Articular chondrocyte of knee joint (primary cell): ENCODE data around the gene ATP1A2. TPM values are rescaled to one million over a fixed set of nuclear protein-coding genes. Genes with fewer than 3 reads are reported as not detected.

Source experiments
- total RNA-seq: library from RNA; depleted of rRNA; stranded (reverse); fragments of >200 nt; gene quantifications from 2 replicates; pipeline ENCODE4 v1.2.3, GENCODE V29; 2012

The ATP1A2 gene
- 0.22 and 0.91 TPM in 2 replicates for total RNA-seq

DNA sequence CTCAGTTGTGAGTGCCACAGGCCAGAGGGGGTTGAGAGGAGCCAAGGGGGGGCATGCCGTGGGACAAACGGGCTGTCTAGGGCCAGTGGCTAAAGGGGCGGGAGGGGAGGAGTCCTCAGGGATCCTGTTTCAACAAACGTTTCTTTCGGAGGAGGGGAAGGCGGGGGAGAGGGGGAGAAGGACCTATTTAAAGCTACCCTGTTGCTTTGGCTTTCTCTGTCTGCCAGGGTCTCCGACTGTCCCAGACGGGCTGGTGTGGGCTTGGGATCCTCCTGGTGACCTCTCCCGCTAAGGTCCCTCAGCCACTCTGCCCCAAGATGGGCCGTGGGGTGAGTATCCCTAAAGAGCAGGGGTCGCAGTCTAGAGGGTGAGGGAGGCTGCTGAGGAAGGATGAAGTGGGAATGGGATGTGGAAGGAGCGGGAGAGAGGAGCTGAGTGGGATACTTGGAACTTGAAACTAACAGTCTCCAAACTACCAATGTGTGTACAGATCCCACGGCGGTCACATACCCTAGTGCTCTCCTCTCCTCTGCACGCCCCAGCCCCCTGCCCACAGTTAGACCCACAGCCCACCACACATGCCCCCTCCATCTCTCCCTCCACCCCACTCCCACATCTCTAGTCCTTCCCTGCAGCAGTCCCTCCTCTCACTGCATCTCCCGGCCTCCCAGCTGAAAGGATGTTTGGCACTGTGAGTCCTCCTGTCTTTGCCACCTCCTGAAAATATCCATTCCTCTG lies at the start of gene ATP1A2:
Gene ATP1A2 (plus strand): TSS at position 215 of the 738 bp plus-strand sequence. CDS start 103 bp downstream, at position 318.

DNA sequence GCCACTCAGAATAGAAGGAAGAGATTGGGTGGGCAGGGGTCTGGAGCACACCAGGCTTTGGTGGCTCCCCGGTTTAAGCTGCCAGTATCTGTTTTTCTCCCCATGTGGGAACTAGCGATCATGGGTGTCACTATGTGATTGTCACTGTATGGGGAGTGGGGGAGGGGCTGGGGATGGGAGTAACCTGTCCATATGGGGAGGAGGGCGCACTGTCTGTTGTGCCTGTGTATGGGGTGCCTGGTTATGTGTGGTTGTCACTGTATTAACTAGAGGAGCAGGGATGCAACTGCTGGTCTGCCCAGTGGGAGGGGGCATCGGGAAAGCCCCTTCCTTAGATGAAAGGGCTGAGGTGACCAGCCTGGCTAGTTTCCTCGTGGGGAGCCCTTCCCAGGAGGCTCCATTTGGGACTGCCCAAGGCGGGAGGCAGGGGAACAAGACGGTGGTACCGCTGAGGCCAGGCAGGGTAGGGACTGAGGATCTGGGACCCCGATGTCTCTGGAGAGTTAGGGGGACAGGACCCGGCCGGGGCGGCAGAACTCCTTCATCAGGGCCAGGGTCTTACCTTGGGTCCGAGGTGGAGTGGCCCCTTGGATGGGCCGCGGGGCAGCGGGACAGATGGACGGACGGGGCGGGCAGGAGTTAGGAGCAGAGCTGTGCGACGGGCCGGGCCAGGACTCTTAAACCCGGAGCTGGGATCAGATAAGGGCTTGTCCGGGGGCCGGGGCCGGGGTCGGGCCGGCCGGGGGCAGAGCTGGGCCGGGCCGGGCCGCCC lies 45.9 kb upstream of the ATP1A2 start, which contains the start of gene KCNJ10:
Gene KCNJ10 (minus strand): TSS at position 701 of the 772 bp plus-strand sequence. CDS start 27,628 bp downstream, outside the sequence.

DNA sequence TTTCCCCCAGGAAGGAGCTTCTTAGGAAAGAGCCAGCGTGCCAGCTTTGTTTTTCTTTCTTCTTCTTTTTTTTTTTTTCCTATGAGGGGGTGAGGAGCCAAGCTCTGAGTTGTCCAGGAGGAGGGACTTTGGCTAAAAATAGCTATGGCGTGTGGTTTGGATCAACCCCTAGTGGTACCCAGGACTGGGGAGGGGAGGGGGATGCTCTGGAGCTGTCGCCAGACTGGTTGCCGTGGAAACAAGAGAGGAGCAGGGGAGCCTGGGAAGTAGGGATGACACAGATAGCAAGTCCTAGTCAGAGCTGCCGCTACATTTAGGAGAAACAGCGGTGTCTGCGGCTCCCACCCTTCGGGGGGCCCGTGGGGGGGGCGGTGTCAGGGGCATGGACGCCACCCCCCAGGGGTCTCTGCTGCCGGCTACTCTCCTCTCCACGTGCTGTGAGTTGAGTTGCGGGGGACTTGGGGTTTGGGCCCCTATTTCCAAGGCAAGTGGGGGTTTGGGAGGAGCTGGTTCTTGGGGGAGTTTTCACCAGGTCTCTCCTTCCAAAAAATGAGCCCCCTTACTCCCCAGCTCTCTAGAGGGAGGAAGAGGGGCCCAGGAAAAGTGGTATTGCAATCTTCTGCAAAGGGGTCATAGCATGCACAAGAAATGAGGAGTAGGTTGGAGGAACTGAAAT lies 34.2 kb upstream of the ATP1A2 start, which contains the start of gene KCNJ9:
Gene KCNJ9 (plus strand): TSS at position 278 of the 676 bp plus-strand sequence. CDS start 2,493 bp downstream, outside the sequence.

DNA sequence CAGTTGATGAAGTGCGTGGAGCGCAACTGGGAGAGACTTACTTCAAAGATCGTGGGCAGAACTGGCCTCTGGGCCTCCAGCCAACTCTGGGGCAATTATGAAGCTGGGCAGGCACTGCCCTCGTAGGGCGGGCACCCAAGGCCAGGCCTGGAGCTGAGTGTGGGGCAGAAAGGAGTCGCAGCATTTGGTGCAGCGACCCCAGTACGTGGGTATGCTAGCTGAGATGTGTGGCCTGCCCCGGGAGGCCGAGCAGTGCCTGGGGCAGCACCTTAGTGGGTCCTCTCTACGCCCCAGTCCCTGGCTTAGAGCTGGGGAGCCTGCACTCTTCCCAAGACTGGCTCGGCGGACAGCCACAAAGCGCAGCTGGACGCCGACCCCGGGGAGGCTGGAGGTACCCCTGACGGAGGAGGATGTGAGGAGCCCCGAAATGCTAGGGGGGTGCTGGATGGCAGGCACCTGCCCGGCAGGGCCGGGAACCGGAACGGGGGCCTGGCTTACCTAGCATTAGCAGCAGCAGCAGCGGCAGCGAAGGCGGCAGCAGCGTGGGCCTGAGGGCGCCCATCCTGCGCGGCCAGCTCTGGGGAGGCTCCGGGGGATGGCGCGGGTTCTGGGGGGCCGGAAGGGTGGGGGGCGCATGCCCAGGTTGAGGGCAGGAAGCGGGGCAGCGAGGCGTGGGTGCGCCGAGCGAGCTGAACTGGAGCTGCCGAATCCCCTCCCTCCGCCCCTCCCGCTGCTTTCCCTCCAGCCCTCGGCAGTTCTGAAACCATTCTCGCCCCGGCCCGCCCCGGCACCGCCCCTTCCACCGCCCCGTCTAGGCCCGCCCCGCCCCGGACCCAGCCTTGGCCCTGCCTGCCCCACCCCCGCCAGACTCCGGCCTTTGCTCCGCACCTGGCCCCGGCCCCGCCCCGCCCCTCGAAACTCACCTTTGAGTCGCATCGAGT lies 17.4 kb upstream of the ATP1A2 start, which contains the start of gene IGSF8:
Gene IGSF8 (minus strand): TSS at position 709 of the 941 bp plus-strand sequence. CDS start 147 bp downstream, at position 562.

DNA sequence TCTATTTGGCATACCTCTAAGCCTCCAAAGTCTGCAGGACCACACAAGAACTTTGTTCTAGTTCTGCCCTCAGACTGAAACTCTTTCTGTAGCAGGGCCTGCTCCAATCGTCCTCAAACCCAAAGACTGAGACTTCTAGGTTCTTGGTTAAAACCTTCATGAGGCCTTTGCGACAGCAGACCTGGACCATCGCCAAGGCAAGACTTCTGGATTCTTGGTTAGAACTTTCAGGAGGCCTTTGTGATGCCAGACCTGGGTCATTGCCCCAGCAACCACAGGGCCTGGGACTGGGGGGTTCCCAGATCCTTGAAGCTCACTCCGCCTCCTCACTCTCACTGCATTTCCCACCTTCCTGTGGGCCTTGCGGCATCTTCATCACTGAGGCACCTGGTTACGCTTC lies 35.7 kb downstream of the ATP1A2 start, which contains the start of gene ATP1A4:
Gene ATP1A4 (plus strand): TSS at position 301 of the 400 bp plus-strand sequence. CDS start 438 bp downstream, outside the sequence.

DNA sequence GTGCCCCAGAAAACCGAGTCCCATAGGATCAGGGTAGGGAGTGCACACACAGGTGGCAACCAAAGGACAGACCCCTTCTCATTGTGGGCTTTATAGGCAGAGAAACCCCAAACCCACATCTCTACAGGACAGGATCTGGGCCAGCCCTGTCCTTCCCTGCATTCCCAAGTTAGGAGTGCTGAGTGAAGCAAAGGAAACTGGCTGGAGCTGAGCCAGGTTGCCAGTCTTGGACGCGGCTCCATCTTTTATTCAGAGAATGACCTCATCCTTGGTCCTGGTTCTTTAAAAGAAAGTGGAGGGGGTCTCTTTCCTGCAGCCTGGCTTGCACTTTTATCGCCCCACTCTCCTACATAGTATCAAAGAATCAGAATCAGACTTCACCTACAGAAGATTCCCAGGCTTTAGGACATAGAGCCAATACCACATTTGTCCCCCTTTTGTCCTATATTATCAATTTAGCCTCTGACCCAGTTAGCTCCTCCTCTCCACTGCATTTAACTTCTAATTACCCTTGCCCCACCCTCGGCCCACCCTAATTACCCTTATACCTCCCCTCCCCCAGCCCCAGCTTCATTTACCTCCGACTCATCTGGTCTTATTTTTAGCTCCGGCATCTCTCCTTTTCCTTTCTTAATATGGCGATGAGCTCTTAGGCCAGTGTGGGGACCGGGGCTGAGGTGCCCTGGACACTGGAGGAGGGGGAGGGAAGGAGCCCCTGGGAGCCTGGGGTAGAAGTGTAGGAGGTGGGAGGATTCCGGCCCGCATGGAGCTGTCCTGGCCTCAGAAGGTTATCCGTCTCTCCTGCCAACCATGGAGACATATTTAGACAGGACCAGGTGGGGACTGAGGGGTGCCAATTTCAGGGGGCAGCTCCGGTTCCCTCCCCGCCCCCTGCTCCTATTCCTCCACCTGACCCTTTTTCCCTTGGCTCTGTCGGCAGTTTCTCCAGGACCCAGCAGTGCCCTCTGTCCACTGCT lies 74.4 kb downstream of the ATP1A2 start, which contains the start of gene CASQ1:
Gene CASQ1 (plus strand): TSS at position 927 of the 977 bp plus-strand sequence. CDS start 177 bp downstream, outside the sequence.

Other genes with a start within 250 kb of the ATP1A2 start
- gene CFAP45, start 215.6 kb upstream of the ATP1A2 start, total RNA-seq, result 0.65 and 1.1 TPM in 2 replicates
- 261 and 286 TPM in 2 replicates for gene TAGLN2, start 190.3 kb upstream of the ATP1A2 start, total RNA-seq
- not detected in 2 replicates for gene IGSF9, start 170.1 kb upstream of the ATP1A2 start, total RNA-seq
- gene SLAMF9, start 161.5 kb upstream of the ATP1A2 start, total RNA-seq, result 0.65 and 0.86 TPM in 2 replicates
- gene PIGM, start 83.8 kb upstream of the ATP1A2 start, total RNA-seq, result 7.4 and 8.6 TPM in 2 replicates
- gene KCNJ10, start 45.6 kb upstream of the ATP1A2 start, total RNA-seq, result not detected in 2 replicates
- gene KCNJ9, start 34.2 kb upstream of the ATP1A2 start, total RNA-seq, result under 0.01 and 0.11 TPM in 2 replicates
- 19.9 and 20.2 TPM in 2 replicates for gene IGSF8, start 17.1 kb upstream of the ATP1A2 start, total RNA-seq
- gene ATP1A4, start 35.8 kb downstream of the ATP1A2 start, total RNA-seq, result not detected in 2 replicates
- 0.32 and 0.65 TPM in 2 replicates for gene CASQ1, start 74.8 kb downstream of the ATP1A2 start, total RNA-seq
- 258 and 280 TPM in 2 replicates for gene PEA15, start 89.6 kb downstream of the ATP1A2 start, total RNA-seq
- gene DCAF8, start 146.8 kb downstream of the ATP1A2 start, total RNA-seq, result 82.7 and 95.8 TPM in 2 replicates
- gene PEX19, start 169.4 kb downstream of the ATP1A2 start, total RNA-seq, result 55.7 and 60.0 TPM in 2 replicates
- 268 and 285 TPM in 2 replicates for gene COPA, start 227.5 kb downstream of the ATP1A2 start, total RNA-seq
- 116 and 123 TPM in 2 replicates for gene NCSTN, start 227.6 kb downstream of the ATP1A2 start, total RNA-seq